Heart left ventricle (tissue), 16 donors: Measurements from ENCODE around the gene DSCAML1. TPM values are rescaled to one million over a fixed set of nuclear protein-coding genes. Genes with fewer than 3 reads are reported as not detected.

ENCODE experiments used
- ATAC-seq, 4 donors: fragments of 200-7000 bp; cut with Tn5 transposase; one replicate each; pipeline ENCODE4 v1.9.1; 2020 to 2022; ENCODE audit warnings: moderate library complexity in 4 of 4, mild to moderate bottlenecking in 3 of 4, moderate number of reproducible peaks in 1 of 4
- DNase-seq, 5 donors: peaks; one replicate each; pipeline ENCODE4 v3.0.0-alpha.2; 2020
- H3K27ac ChIP-seq, 12 donors: fragments of 200-600 bp; sonication (generic) in 4 of 12; one replicate each; pipeline versions ENCODE4 v1.5.0 to v1.8.0; 2016 to 2022; ENCODE audit warnings: mild to moderate bottlenecking in 2 of 12
- H3K27me3 ChIP-seq, 9 donors: fragments of 200-600 bp; sonication (generic) in 2 of 9; one replicate each; pipeline versions ENCODE4 v1.5.1 to v1.8.0; 2016 to 2022; ENCODE audit warnings: mild to moderate bottlenecking in 3 of 9
- H3K36me3 ChIP-seq, 9 donors: fragments of 200-600 bp; sonication (generic) in 2 of 9; one replicate each; pipeline versions ENCODE4 v1.5.0 to v1.8.0; 2018 to 2022; ENCODE audit warnings: mild to moderate bottlenecking in 2 of 9
- H3K4me1 ChIP-seq, 12 donors: fragments of 200-600 bp; sonication (generic) in 4 of 12; one replicate each; pipeline versions ENCODE4 v1.5.0 to v1.8.0; 2016 to 2022; ENCODE audit warnings: mild to moderate bottlenecking in 3 of 12
- H3K4me3 ChIP-seq, 12 donors: fragments of 200-600 bp; sonication (generic) in 4 of 12; one replicate each; pipeline versions ENCODE4 v1.5.0 to v1.8.0; 2017 to 2022; ENCODE audit warnings: mild to moderate bottlenecking in 9 of 12, moderate library complexity in 4 of 12
- H3K9me3 ChIP-seq, 12 donors: fragments of 200-600 bp; sonication (generic) in 4 of 12; one replicate each; pipeline versions ENCODE4 v1.5.0 to v1.8.0; 2016 to 2022; ENCODE audit warnings: mild to moderate bottlenecking in 1 of 12
- POLR2A ChIP-seq, 2 donors: fragments of 450-650 bp; IDR thresholded peaks; one replicate each; pipeline ENCODE4 v1.6.1; 2017; ENCODE audit warnings: antibody characterized with exemption in 2 of 2, mild to moderate bottlenecking in 2 of 2, moderate library complexity in 2 of 2
- WGBS, 4 donors: extraction: QIAGEN DNeasy Blood & Tissue Kit in 2 of 4; methylation state at CpG; one replicate each; pipeline versions ENCODE4 v1.1.5 to v1.1.7; 2013 to 2018; 5-methylcytosine and 5-hydroxymethylcytosine counted together
- intact Hi-C, 10 donors: fragments of 100-400 bp; cut with DNase I; formaldehyde crosslinking; loops; one replicate each; pipeline versions ENCODE4 v1.11.1 to v1.14.2; 2022
- polyA plus RNA-seq, 2 donors: library from polyadenylated mRNA; stranded (reverse); fragments of 200-250 nt; gene quantifications; one replicate each; pipeline ENCODE4 v1.2.3, GENCODE V29; 2013
- total RNA-seq, 9 donors: library from RNA; depleted of rRNA in 2 of 9; stranded (reverse); fragments of >200 nt in 2 of 9; fragmentation: NEBNext Ultra II Directional in 3 of 9; extraction: Animal tissue kit (Norgen Biotek cat#: 25700) in 3 of 9; gene quantifications; one replicate each; pipeline versions ENCODE4 v1.1.0 to v1.2.4, GENCODE V29; 2016 to 2023
- TF ChIP-seq, protein P1 (sequence below), 12 donors: fragments of 200-600 bp; sonication (generic) in 4 of 12; IDR thresholded peaks; one replicate each; pipeline versions ENCODE4 v1.5.0 to v1.8.0; 2018 to 2022; ENCODE audit warnings: antibody characterized with exemption in 12 of 12, mild to moderate bottlenecking in 5 of 12
- donor health status: ischemic (EF 13 %, LVEDD 7.1; RV severe dilation, severe dysfunction).
- donor health status: healthy with polysubstance abuse.
- donor health status: DM: no; HTN: yes; CAD: no.
- donor health status: DM: no; HTN: no; CAD: no.
- donor health status: ischemic (EF 25% LVEDD 6.9; RV normal size, moderate dysfunction).
- donor health status: ischemic (EF 25% LVEDD 5.7; RV mildly dilated, moderate dysfunction).
- donor health status: healthy.
- donor health status: DM: yes; HTN: yes; CAD: no.
- donor health status: ischemic (EF 35%, LVEDD 5.7; RV mildly dilated, moderate dysfunction).
- donor health status: nonischemic (EF 11% LVEDD 7.7; RV severe dilation, severe dysfunction).
- donor health status: DM: yes; HTN: yes; CAD: no.
- donor health status: PGD.
- donor health status: ischemic (EF 29% LVEDD 5.4; RV normal size, mild dysfunction).
- donor health status: nonischemic (EF 23%, LVEDD 6.1; RV moderate dilation, normal function).

DSCAML1 gene
- total and polyA plus RNA-seq, 11 donors: 0.05 to 1.7 (median 0.76) TPM

DNA sequence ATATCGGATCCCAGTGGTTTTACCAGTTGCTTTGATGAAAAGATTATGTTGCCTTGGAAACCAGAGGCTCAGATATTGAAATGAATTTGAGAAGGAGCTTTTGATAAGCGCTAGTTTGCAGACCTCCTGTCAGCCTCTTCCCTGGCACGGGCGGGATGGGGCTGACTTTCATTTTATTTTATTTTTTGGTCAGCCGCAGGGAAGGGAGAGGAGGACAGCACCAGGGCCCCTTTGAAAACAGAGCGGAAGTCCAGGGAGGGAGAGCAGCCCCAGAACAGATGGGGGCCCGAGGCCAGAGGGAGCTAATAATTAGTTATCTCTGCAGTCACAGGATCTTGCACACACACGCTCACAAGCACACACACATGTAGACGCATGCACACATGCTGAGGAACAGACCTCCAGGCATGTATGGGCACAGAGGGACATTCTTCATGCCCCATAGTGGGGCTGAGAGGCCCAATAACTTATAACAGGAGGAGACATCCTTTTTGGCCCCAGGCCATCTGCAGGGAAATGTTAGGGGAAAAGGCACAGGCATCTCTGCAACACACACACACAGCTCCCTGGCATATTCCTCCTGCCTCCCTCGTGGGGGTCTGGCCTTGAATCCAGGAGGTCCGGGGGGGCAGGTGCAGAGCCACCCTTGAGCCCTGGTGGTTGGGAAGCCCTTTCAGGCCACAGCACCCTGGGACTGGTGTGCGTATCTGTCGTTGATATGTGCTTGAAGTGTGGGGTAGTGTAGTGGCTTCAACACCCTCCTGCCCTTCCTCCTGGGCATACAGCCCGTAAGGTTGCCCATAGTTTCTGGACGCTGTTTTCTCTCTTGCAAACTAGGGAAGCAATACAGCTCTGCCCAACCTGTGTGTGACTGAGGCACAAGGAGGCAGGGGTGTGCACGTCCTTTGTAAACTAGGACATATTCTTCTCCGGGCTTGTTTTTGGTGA lies 352.0 kb downstream of the DSCAML1 start:
- intact Hi-C loops: loop anchor here in 7 of 10 donors (5.0 kb wide), 3 partner anchors 362 to 607 kb away; no protein-coding TSS in a partner anchor
- Histone ChIP-seq H3K36me3 (peaks cover 0 to 3% (median 0%) of the 10 kb centered on the region in 9 donors), H3K9me3 (no peaks in the 10 kb centered on the region), H3K4me1 (peaks cover 0 to 15% (median 0%) of the 10 kb centered on the region in 12 donors), H3K27me3 (peaks cover 0 to 17% (median 0%) of the 10 kb centered on the region in 9 donors), H3K27ac (no peak overlapping the region), H3K4me3 (no peak overlapping the region)
- no peak for DNase-seq
- peak; percentile 14 to 22 (median 18) for ATAC-seq
- no peak for TF ChIP-seq POLR2A (IDR thresholded peaks at IDR 0.05)
- TF ChIP-seq, protein P1, sequence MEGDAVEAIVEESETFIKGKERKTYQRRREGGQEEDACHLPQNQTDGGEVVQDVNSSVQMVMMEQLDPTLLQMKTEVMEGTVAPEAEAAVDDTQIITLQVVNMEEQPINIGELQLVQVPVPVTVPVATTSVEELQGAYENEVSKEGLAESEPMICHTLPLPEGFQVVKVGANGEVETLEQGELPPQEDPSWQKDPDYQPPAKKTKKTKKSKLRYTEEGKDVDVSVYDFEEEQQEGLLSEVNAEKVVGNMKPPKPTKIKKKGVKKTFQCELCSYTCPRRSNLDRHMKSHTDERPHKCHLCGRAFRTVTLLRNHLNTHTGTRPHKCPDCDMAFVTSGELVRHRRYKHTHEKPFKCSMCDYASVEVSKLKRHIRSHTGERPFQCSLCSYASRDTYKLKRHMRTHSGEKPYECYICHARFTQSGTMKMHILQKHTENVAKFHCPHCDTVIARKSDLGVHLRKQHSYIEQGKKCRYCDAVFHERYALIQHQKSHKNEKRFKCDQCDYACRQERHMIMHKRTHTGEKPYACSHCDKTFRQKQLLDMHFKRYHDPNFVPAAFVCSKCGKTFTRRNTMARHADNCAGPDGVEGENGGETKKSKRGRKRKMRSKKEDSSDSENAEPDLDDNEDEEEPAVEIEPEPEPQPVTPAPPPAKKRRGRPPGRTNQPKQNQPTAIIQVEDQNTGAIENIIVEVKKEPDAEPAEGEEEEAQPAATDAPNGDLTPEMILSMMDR (IDR thresholded peaks at IDR 0.05): no peak
- WGBS, 4 donors: 59 to 73% (median 66%) methylated on average over 17 of the region's 17 CpGs

DNA sequence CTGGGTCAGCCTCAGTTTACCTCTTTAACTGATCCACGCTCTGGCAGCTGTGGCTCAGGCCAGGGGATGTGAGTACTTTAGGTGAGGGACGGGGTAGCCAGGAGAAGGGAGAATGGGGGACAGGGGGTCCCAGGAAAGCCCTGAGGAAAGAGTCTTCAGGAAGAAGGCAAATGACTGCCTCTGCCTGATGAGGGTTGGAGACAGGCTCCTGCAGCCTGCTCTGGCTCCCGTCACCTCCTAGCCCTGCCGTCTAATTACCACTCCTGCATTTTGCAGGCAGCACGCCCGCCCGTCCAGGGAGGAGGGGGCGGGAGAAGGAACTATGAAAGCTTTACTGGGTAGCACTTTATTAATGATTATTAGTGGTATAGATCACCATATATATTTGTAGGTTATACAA lies 352.8 kb downstream of the DSCAML1 start:
- WGBS, 4 donors: 63 to 72% (median 69%) methylated on average over 8 of the region's 8 CpGs
- DNase-seq (no peak), ATAC-seq (no peak)
- peaks cover 0 to 3% (median 0%) of the 10 kb centered on the region in 9 donors for H3K36me3 ChIP-seq
- peaks cover 0 to 17% (median 0%) of the 10 kb centered on the region in 9 donors for H3K27me3 ChIP-seq
- intact Hi-C loops: loop anchor here in 7 of 10 donors (5.0 kb wide), 3 partner anchors 363 to 608 kb away; no protein-coding TSS in a partner anchor
- peaks cover 0 to 15% (median 0%) of the 10 kb centered on the region in 12 donors for H3K4me1 ChIP-seq
- no peak for TF ChIP-seq POLR2A (IDR thresholded peaks at IDR 0.05)
- TF ChIP-seq, protein P1 (IDR thresholded peaks at IDR 0.05): no peak
- H3K27ac ChIP-seq: no peak overlapping the region
- H3K4me3 ChIP-seq: no peak overlapping the region
- no peaks in the 10 kb centered on the region for H3K9me3 ChIP-seq

DNA sequence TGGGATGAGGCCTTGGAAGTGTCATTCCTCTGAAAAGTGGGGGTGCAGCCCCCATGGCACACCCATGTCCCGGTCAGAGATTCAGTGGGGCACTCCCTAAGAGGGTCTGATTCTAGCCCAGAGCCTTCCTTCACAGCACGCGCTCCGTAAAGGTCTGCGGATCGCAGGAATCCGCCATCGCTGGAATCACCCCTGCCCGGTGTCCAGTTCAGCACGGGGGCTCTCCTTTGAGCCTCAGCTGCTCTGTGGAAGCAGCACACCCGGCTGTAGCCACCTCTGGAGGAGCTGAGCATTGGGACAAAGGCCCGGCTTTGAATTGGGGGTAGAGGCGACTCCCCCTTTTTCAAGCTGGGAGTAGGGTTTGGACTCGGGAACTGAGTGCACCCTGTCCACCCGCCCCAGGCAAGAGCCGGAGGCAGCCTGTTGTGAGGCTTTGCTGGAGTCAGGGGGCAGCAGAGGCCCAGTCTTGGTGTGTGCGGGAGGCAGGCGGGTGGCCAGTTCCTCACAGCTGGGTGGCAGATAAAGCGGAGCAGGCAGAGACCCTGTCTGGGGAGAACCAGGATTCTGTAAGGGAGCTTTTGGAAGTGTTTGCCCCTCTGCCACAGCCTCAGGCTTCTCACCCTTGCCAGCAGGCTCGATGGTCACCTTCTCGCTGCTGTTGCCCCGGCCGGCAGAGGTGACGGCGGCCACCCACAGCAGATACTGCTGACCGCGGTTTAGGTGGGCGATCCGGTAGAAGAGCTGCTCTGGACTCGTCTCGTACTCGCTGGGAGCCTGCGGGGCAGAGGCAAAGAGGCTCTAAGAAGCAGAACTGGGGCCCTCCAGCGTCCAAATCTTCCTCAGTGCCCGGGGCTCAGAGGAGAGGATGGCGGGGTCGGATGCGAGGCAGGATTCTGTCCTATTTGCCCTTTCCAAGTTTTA lies 353.5 kb downstream of the DSCAML1 start:
- intact Hi-C loops: loop anchor here (1.0 to 5.0 kb wide), 5 partner anchors 364 to 609 kb away; no protein-coding TSS in a partner anchor
- H3K27ac ChIP-seq: no peak overlapping the region
- WGBS, 4 donors: 45 to 55% (median 55%) methylated on average over 30 to 38 of the region's 38 CpGs
- peaks cover 0 to 17% (median 0%) of the 10 kb centered on the region in 9 donors for H3K27me3 ChIP-seq
- DNase-seq (peak; percentile 49 to 82 (median 59)), ATAC-seq (peak; percentile 84 to 97 (median 90))
- peak overlapping the region in 4 of 12 donors; percentile 12 to 16 (median 12) for H3K4me3 ChIP-seq
- peaks cover 0 to 3% (median 0%) of the 10 kb centered on the region in 9 donors for H3K36me3 ChIP-seq
- H3K4me1 ChIP-seq: peaks cover 0 to 15% (median 0%) of the 10 kb centered on the region in 12 donors
- TF ChIP-seq, protein P1 (IDR thresholded peaks at IDR 0.05): peak; percentile 33 to 72 (median 62)
- TF ChIP-seq POLR2A (IDR thresholded peaks at IDR 0.05): no peak
- H3K9me3 ChIP-seq: no peaks in the 10 kb centered on the region
